Sigmoid colon (tissue), 3 donors: ENCODE measurements around the gene FAM174B.
"Not testable (repeated sequence)": the region's sequence is repeated elsewhere in the genome, so short reads cannot be mapped to it uniquely, and the experiment has no call there.

Experiments
- CTCF ChIP-seq, 4 experiments: fragments of 450-650 bp in 3 of 4; fragments of 200-600 bp in 1 of 4; IDR thresholded peaks; one replicate each; pipeline ENCODE4 v1.5.1; 2016 to 2019; ENCODE audit warnings: antibody characterized with exemption in 4 of 4, mild to moderate bottlenecking in 3 of 4, moderate library complexity in 2 of 4
- POLR2A ChIP-seq, 2 donors: fragments of 450-650 bp; IDR thresholded peaks; one replicate each; pipeline ENCODE4 v1.6.1; 2016; ENCODE audit warnings: antibody characterized with exemption in 2 of 2, mild to moderate bottlenecking in 2 of 2, moderate library complexity in 2 of 2

DNA sequence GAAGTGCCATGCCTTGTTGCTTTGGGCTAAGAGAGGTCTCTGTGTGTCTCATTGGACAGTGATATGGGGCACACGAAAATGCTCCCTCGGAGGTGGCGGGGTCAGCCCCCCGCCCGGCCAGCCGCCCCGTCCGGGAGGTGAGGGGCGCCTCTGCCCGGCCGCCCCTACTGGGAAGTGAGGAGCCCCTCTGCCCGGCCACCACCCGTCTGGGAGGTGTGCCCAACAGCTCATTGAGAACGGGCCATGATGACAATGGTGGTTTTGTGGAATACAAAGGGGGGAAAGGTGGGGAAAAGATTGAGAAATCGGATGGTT is 48.8 kb downstream of the FAM174B start:
- not testable (repeated sequence) for TF ChIP-seq POLR2A, CTCF (IDR thresholded peaks at IDR 0.05)
